Lower lobe of right lung (tissue), 2 donors: ENCODE measurements around the gene MAPKAPK3. TPM values are rescaled to one million over a fixed set of nuclear protein-coding genes. Genes with fewer than 3 reads are reported as not detected.

Experiments used
- ATAC-seq, 2 donors: fragments of 200-7000 bp; cut with Tn5 transposase; one replicate each; pipeline ENCODE4 v1.9.1; 2020 to 2022; ENCODE audit warnings: mild to moderate bottlenecking in 2 of 2, moderate library complexity in 2 of 2
- DNase-seq: peaks from one replicate; pipeline ENCODE4 v3.0.0-alpha.2; 2020
- H3K27ac ChIP-seq: fragments of 200-600 bp; one replicate; pipeline ENCODE4 v1.8.0; 2022
- H3K27me3 ChIP-seq: fragments of 200-600 bp; one replicate; pipeline ENCODE4 v1.8.0; 2022; ENCODE audit warnings: low read depth
- H3K36me3 ChIP-seq: fragments of 200-600 bp; one replicate; pipeline ENCODE4 v1.8.0; 2022; ENCODE audit warnings: mild to moderate bottlenecking
- H3K4me1 ChIP-seq: fragments of 200-600 bp; one replicate; pipeline ENCODE4 v1.8.0; 2022
- H3K4me3 ChIP-seq: fragments of 200-600 bp; one replicate; pipeline ENCODE4 v1.8.0; 2022; ENCODE audit warnings: mild to moderate bottlenecking
- H3K9me3 ChIP-seq: fragments of 200-600 bp; one replicate; pipeline ENCODE4 v1.8.0; 2022
- intact Hi-C: fragments of 100-400 bp; cut with DNase I; formaldehyde crosslinking; loops from one replicate; pipeline ENCODE4 v1.11.0; 2022
- total RNA-seq: library from RNA; stranded (reverse); fragmentation: NEBNext Ultra II Directional; extraction: Animal tissue kit (Norgen Biotek cat#: 25700); gene quantifications from one replicate; pipeline ENCODE4 v1.2.1, GENCODE V29; 2021
- TF ChIP-seq, protein P1 (sequence below): fragments of 200-600 bp; IDR thresholded peaks from one replicate; pipeline ENCODE4 v1.8.0; 2022; ENCODE audit warnings: antibody characterized with exemption, mild to moderate bottlenecking
- donor health status: DM: no; HTN: yes; CAD: no; lungs with severe emphysema.

Gene MAPKAPK3
- total RNA-seq, 1 donor from 2014 or later: 68.6 TPM

DNA sequence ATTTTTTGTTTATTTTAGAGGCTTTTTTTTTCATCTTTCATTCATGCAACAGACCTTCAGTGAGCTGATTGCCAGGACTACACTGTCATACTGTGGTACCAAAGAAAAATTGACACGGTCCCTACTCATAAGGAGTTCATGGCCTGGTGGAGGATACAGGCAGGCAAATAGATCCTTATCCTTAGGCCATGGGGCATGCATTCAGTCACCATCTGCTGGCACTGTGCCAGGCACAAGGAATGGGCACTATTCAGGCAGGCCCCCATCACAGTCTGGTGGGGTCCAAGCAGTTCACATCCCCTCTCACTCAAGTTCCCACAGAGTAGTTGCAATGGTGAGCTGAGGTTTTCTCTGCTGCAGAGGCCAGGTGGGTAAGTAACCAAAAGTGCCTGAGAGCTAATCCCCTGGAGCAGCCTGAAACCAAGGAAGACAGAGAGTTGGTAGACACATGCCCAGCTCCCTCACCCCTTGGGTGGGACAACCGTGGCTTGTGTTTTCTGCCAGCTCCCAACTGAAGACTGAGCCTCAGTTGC is 22.6 kb upstream of the MAPKAPK3 start:
- ATAC-seq: no peak
- H3K4me1 ChIP-seq: peaks cover 58% of the 10 kb centered on the region

DNA sequence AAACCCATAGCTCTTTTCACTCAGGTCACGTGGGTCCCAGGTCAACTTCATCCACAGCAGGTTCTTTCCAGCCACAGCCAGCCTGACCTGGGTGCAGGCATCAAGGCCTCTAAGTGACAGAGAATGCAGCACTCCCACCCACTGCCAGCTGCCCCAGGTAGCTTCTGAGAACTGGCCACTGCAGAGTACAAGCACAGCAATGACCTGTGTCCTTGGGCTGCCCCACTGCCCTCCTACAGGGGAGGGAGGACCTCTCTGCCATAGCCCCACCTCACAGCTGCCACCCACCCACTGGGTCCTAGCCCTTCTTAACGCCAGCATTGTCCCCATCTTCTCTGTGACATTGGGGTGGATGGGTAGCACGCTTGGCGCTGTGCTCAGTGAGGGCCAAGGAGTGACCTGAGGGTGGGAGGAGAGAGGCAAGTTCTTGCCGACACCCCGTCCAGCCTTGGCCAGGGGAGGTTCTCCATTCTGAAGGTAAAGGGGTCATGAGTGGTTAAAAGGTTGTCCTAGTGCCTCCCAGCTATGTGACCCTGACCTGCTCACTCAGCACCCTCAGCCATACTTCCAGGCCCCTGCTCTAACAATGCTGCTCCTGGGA is 17.7 kb upstream of the MAPKAPK3 start:
- Histone ChIP-seq H3K4me1 (peaks cover 60% of the 10 kb centered on the region), H3K4me3 (no peak overlapping the region), H3K9me3 (no peaks in the 10 kb centered on the region), H3K27ac (peak overlapping the region; percentile 94), H3K36me3 (peaks cover 5% of the 10 kb centered on the region), H3K27me3 (no peaks in the 10 kb centered on the region)
- no peak for ATAC-seq
- no peak for DNase-seq
- intact Hi-C loops: no loop called here
- TF ChIP-seq, protein P1, sequence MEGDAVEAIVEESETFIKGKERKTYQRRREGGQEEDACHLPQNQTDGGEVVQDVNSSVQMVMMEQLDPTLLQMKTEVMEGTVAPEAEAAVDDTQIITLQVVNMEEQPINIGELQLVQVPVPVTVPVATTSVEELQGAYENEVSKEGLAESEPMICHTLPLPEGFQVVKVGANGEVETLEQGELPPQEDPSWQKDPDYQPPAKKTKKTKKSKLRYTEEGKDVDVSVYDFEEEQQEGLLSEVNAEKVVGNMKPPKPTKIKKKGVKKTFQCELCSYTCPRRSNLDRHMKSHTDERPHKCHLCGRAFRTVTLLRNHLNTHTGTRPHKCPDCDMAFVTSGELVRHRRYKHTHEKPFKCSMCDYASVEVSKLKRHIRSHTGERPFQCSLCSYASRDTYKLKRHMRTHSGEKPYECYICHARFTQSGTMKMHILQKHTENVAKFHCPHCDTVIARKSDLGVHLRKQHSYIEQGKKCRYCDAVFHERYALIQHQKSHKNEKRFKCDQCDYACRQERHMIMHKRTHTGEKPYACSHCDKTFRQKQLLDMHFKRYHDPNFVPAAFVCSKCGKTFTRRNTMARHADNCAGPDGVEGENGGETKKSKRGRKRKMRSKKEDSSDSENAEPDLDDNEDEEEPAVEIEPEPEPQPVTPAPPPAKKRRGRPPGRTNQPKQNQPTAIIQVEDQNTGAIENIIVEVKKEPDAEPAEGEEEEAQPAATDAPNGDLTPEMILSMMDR: no peak

More for the DNA sequence above, 22.6 kb upstream of the MAPKAPK3 start:
- Histone ChIP-seq H3K9me3 (no peaks in the 10 kb centered on the region), H3K4me3 (no peak overlapping the region), H3K27ac (no peak overlapping the region), H3K36me3 (no peaks in the 10 kb centered on the region), H3K27me3 (no peaks in the 10 kb centered on the region)
- DNase-seq: no peak
- intact Hi-C loops: no loop called here
- TF ChIP-seq, protein P1: no peak

DNA sequence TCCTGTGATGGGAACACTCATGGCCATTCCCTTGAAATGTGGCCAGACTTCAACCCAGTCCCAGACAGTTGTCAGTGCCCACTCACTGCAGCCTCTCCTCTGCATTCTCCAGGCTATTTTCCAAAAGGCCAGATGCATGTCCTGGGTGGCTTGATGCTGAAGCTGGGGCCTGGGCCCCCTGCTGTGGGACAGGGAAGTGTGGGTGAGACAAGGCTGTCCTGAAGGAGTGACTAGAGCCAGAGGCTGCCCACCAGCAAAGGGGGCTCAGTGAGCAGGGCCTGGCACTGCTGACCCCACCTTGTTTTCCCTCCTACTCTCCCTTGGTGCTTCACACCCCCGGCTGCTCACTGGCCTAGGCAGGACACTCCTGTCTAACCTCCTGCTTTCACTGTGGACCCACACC is 17.2 kb upstream of the MAPKAPK3 start:
- ATAC-seq (no peak), DNase-seq (no peak)
- H3K27me3 ChIP-seq: no peaks in the 10 kb centered on the region
- H3K27ac ChIP-seq: peak overlapping the region; percentile 94
- peaks cover 10% of the 10 kb centered on the region for H3K36me3 ChIP-seq
- peaks cover 64% of the 10 kb centered on the region for H3K4me1 ChIP-seq
- no peak overlapping the region for H3K4me3 ChIP-seq
- intact Hi-C loops: no loop called here
- TF ChIP-seq, protein P1: no peak
- no peaks in the 10 kb centered on the region for H3K9me3 ChIP-seq

DNA sequence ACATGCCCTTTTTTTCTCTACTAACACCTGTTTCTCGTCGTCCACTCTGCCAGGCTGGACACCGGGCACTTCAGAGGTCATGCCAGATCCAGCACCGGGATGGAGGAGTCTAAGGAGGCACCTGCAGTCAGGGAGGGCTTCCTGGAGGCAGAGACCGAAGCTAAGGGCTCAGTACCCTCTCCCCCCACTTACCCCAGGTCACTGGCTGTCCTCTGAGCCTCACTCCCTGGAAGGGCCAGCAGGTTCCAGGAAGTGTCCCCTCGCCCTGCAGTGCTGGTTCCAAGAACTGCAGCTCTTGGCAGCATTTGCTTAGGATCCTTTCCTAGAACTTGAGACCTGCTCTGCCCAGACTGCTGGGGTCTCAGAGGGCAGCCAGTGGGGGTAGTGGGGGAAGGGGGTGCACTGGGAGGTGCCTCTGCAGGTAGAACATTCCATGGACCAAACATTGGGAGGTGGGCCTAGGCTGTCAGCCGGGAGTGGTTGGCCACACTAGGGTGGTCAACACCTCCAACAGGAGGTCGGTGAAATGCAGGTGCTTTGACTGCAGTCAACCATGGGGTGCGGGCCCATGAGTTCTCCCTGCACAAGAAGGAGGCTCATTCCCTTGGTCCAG is 16.7 kb upstream of the MAPKAPK3 start:
- Histone ChIP-seq H3K9me3 (no peaks in the 10 kb centered on the region), H3K36me3 (peaks cover 15% of the 10 kb centered on the region), H3K27me3 (no peaks in the 10 kb centered on the region), H3K27ac (peak overlapping the region; percentile 94), H3K4me3 (no peak overlapping the region), H3K4me1 (peaks cover 69% of the 10 kb centered on the region)
- intact Hi-C loops: no loop called here
- ATAC-seq: no peak
- TF ChIP-seq, protein P1: no peak
- DNase-seq: no peak

DNA sequence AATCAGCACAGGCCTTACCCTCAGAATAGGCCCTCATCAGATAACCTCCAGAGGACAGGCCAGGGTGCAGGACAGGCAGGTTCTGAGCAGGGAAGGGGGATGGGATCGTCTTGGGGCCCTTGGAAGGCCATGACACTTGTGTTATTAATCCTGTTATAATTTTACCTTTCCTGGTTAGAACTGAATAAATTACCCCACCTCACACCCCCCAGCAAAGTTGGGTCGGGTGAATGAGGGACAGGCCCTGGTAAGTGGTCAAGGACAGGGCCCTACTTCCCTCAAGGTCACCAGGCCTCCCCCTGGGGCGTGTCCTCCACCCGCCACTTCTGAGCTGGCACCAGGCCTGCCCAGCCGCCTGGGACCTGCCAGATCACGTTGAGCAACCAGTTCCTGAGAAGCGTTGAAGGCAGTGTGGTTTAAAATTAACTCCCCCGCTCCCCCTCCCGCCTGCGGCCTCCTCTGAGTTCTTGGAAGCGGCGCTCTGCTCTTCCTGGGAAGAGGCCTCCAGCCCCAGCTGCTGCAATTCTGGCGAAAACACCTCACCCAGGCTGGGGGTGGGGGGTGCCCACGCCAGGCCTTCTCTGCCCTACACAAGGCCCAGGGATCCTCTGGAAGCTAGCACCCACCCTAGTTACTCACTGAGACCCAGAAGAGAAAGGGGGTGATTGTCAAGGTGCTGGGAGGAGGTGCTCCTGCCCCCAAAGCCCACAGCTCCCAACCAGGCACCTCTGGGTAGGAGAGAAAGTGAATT is 15.9 kb upstream of the MAPKAPK3 start:
- DNase-seq: peak; percentile 96
- Histone ChIP-seq H3K4me1 (peaks cover 77% of the 10 kb centered on the region), H3K4me3 (peak overlapping the region; percentile 29), H3K27ac (peak overlapping the region; percentile 94), H3K27me3 (no peaks in the 10 kb centered on the region), H3K36me3 (peaks cover 21% of the 10 kb centered on the region), H3K9me3 (no peaks in the 10 kb centered on the region)
- TF ChIP-seq, protein P1: no peak
- peak; percentile 83 to 88 for ATAC-seq
- intact Hi-C loops: no loop called here
